ENCODE results near the gene EML3.

- no peak for TF ChIP-seq EP300 (IDR thresholded peaks at IDR 0.05)
- TF ChIP-seq CTCF (IDR thresholded peaks at IDR 0.05): no peak
Measured at GRCh38 chr11:62555464-62556107, 57.0 kb downstream of the EML3 start.

Measured in ovary (tissue), 3 donors.